Measurements from ENCODE around the gene YBX3. TPM values are rescaled to one million over a fixed set of nuclear protein-coding genes. Genes with fewer than 3 reads are reported as not detected.

YBX3 gene
- total RNA-seq, 4 donors from 2014 or later: 610 to 832 (median 677) TPM

- no peak overlapping the region for H3K4me3 ChIP-seq
- no peaks in the 10 kb centered on the region for H3K36me3 ChIP-seq
- no peak overlapping the region for H3K27ac ChIP-seq
- WGBS: 77% methylated on average over 3 of the region's 3 CpGs
- TF ChIP-seq EP300 (IDR thresholded peaks at IDR 0.05): no peak
- TF ChIP-seq POLR2A (IDR thresholded peaks at IDR 0.05): no peak
- TF ChIP-seq POLR2AphosphoS5 (IDR thresholded peaks at IDR 0.05): no peak
- TF ChIP-seq, protein P1, sequence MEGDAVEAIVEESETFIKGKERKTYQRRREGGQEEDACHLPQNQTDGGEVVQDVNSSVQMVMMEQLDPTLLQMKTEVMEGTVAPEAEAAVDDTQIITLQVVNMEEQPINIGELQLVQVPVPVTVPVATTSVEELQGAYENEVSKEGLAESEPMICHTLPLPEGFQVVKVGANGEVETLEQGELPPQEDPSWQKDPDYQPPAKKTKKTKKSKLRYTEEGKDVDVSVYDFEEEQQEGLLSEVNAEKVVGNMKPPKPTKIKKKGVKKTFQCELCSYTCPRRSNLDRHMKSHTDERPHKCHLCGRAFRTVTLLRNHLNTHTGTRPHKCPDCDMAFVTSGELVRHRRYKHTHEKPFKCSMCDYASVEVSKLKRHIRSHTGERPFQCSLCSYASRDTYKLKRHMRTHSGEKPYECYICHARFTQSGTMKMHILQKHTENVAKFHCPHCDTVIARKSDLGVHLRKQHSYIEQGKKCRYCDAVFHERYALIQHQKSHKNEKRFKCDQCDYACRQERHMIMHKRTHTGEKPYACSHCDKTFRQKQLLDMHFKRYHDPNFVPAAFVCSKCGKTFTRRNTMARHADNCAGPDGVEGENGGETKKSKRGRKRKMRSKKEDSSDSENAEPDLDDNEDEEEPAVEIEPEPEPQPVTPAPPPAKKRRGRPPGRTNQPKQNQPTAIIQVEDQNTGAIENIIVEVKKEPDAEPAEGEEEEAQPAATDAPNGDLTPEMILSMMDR (IDR thresholded peaks at IDR 0.05): no peak
- no peak for DNase-seq (ENCODE audit: low spot score in 2 of 2)
- H3K4me1 ChIP-seq: peaks cover 3% of the 10 kb centered on the region
- H3K27me3 ChIP-seq: no peaks in the 10 kb centered on the region
- no peaks in the 10 kb centered on the region for H3K9me3 ChIP-seq
These were observed 59.3 kb downstream of the YBX3 start for GRCh38 chr12:10663869-10664268.

DNA sequence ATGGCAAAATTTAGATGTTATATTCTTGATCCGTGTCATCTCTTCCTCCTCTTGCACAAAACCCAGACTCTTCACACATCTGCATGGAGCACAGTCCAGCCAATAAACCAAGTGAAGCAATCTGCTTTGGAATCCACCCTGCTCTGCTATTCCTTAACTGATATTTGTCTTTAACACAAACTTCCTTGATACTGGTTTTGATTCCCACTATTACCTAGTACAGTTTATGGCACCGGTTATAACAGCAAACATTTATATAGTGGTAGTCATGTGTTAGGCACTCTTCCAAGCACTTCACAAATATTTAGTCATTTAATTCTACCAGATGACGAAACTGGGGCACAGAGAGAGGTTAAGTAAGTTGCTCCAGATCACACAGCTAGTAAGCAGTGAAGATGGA is 61.8 kb downstream of the YBX3 start:
- H3K4me3 ChIP-seq: no peak overlapping the region
- H3K36me3 ChIP-seq: no peaks in the 10 kb centered on the region
- H3K27ac ChIP-seq: no peak overlapping the region
- WGBS: 58% methylated on average over 3 of the region's 3 CpGs
- H3K4me1 ChIP-seq: no peaks in the 10 kb centered on the region
- no peaks in the 10 kb centered on the region for H3K9me3 ChIP-seq
- no peaks in the 10 kb centered on the region for H3K27me3 ChIP-seq
- TF ChIP-seq, protein P1 (IDR thresholded peaks at IDR 0.05): no peak
- TF ChIP-seq EP300 (IDR thresholded peaks at IDR 0.05): no peak
- no peak for TF ChIP-seq POLR2AphosphoS5 (IDR thresholded peaks at IDR 0.05)
- no peak for TF ChIP-seq POLR2A (IDR thresholded peaks at IDR 0.05)
- no peak for DNase-seq (ENCODE audit: low spot score in 2 of 2)

- no peaks in the 10 kb centered on the region for H3K36me3 ChIP-seq
- no peak overlapping the region for H3K27ac ChIP-seq
- TF ChIP-seq, protein P1 (IDR thresholded peaks at IDR 0.05): no peak
- TF ChIP-seq EP300 (IDR thresholded peaks at IDR 0.05) (no peak), POLR2AphosphoS5 (IDR thresholded peaks at IDR 0.05) (no peak), POLR2A (IDR thresholded peaks at IDR 0.05) (no peak)
These were observed 69.1 kb downstream of the YBX3 start for GRCh38 chr12:10654003-10654402.

DNA sequence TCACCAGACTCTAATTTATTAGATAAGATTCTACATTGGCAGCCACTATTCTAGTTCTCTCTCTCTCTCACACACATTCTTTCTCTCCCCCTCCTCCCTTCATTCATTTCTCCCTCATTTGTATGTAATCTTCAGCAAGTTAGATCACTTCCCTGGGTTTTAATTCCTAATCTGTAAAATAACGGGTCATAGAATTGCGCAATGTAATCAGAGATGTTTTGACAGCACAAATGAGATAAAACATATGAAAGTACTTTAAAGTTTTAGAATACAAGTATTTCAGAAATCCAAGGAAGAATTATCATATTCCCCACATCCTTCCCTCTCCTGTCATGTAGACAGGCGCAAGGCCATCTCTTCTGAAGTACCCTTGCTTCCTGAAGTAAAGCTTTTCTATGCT is 70.9 kb downstream of the YBX3 start:
- no peak for DNase-seq (ENCODE audit: low spot score in 2 of 2)
- TF ChIP-seq POLR2AphosphoS5 (IDR thresholded peaks at IDR 0.05): no peak
- TF ChIP-seq, protein P1 (IDR thresholded peaks at IDR 0.05): no peak
- TF ChIP-seq EP300 (IDR thresholded peaks at IDR 0.05): no peak
- no peak for TF ChIP-seq POLR2A (IDR thresholded peaks at IDR 0.05)
- no peaks in the 10 kb centered on the region for H3K9me3 ChIP-seq
- 59% methylated on average over 3 of the region's 3 CpGs for WGBS
- no peaks in the 10 kb centered on the region for H3K36me3 ChIP-seq
- no peak overlapping the region for H3K4me3 ChIP-seq
- no peaks in the 10 kb centered on the region for H3K4me1 ChIP-seq
- no peak overlapping the region for H3K27ac ChIP-seq
- no peaks in the 10 kb centered on the region for H3K27me3 ChIP-seq

More at GRCh38 chr12:10654003-10654402, 69.1 kb downstream of the YBX3 start:
- H3K4me3 ChIP-seq: no peak overlapping the region
- no peak for DNase-seq (ENCODE audit: low spot score in 2 of 2)
- H3K27me3 ChIP-seq: no peaks in the 10 kb centered on the region
- no peaks in the 10 kb centered on the region for H3K9me3 ChIP-seq
- H3K4me1 ChIP-seq: no peaks in the 10 kb centered on the region

Other genes with a start within 250 kb of the YBX3 start
- gene EIF2S3B, start 217.4 kb downstream of the YBX3 start, total RNA-seq: 1 to 10 TPM in 2 of 4 donors, under 1 TPM in 2; 0.48 to 1.2 (median 0.95) TPM
- 10 to 100 TPM in 2 of 4 donors, 1 to 10 TPM in 2; 6.0 to 27.8 (median 10.3) TPM for gene MAGOHB, start 109.7 kb downstream of the YBX3 start, total RNA-seq
- gene STYK1, start 49.3 kb downstream of the YBX3 start, total RNA-seq: 1 to 10 TPM; 1.0 to 2.3 (median 1.2) TPM
- not detected for gene TAS2R7, start 79.3 kb upstream of the YBX3 start, total RNA-seq
- not detected for gene TAS2R8, start 84.0 kb upstream of the YBX3 start, total RNA-seq
- gene TAS2R9, start 86.8 kb upstream of the YBX3 start, total RNA-seq: not detected
- 1 to 10 TPM in 1 of 4 donors, under 1 TPM in 3; 0.68 to 1.1 (median 0.75) TPM for gene TAS2R10, start 103.0 kb upstream of the YBX3 start, total RNA-seq
- gene PRR4, start 126.2 kb upstream of the YBX3 start, total RNA-seq: 100 to 1,000 TPM in 2 of 4 donors, 10 to 100 TPM in 2; 37.1 to 399 (median 124) TPM
- 10 to 100 TPM in 3 of 4 donors, 1 to 10 TPM in 1; 8.8 to 51.3 (median 20.0) TPM for gene PRH1, start 160.9 kb upstream of the YBX3 start, total RNA-seq
- gene TAS2R13, start 186.2 kb upstream of the YBX3 start, total RNA-seq: 1 to 10 TPM in 2 of 4 donors, under 1 TPM in 2; 0.38 to 2.6 (median 1.7) TPM
- gene PRH2, start 205.9 kb upstream of the YBX3 start, total RNA-seq: 1 to 10 TPM in 1 of 4 donors, not detected in 3; 2.1 TPM
- 1 to 10 TPM in 2 of 4 donors, under 1 TPM in 2; 0.23 to 3.5 (median 1.7) TPM for gene TAS2R14, start 215.9 kb upstream of the YBX3 start, total RNA-seq